ENCODE measurements around the gene GRIK2. TPM values are rescaled to one million over a fixed set of nuclear protein-coding genes. Genes with fewer than 3 reads are reported as not detected.

Gene GRIK2
- total and polyA plus RNA-seq, 2 of the 4 experiments (the other 2 are of a cell fraction), result 8.2 to 15.2 TPM

GRCh38 chr6:101650402-101651100 is 257.0 kb downstream of the GRIK2 start:
- dilution Hi-C loops (cut with HindIII; ENCODE audit: low sequenced_read_pairs, unreplicated experiment), result no loop called here
- Histone ChIP-seq H3K36me3 (ENCODE audit: control insufficient read depth, insufficient read depth, low read length) (no peaks in the 10 kb centered on the region), H3K9me3 (ENCODE audit: control insufficient read depth, insufficient read depth, low read length) (no peaks in the 10 kb centered on the region), H3K4me2 (ENCODE audit: low read depth, low read length) (no peak overlapping the region), H3K4ac (ENCODE audit: low read depth, low read length) (no peak overlapping the region), H3K23ac (ENCODE audit: low read depth, low read length) (no peak overlapping the region), H2BK5ac (ENCODE audit: low read depth, low read length, poor library complexity, severe bottlenecking) (no peak overlapping the region), H3K14ac (replicated peaks; ENCODE audit: low read depth, low read length) (no peak overlapping the region), H3K4me1 (ENCODE audit: control insufficient read depth, insufficient read depth, low read length) (no peaks in the 10 kb centered on the region; the same call in 1 of the 2 replicates), H2AK5ac (ENCODE audit: low read depth, low read length) (no peak overlapping the region), H4K8ac (ENCODE audit: low read depth in 2 of 2, low read length in 2 of 2) (no peak overlapping the region), H3K4me3 (ENCODE audit: insufficient read depth, low read depth, low read length) (no peak overlapping the region), H2AFZ (replicated peaks; ENCODE audit: low read length, poor library complexity) (no peak overlapping the region), H4K91ac (ENCODE audit: insufficient read depth, low read depth, low read length) (no peak overlapping the region), H2AK9ac (replicated peaks; ENCODE audit: low read depth, low read length, poor library complexity) (no peak overlapping the region), H3K9me1 (ENCODE audit: insufficient read depth, low read length) (no peaks in the 10 kb centered on the region), H2BK20ac (ENCODE audit: low read depth, low read length) (no peak overlapping the region), H3K79me1 (ENCODE audit: low read depth in 1 of 2, low read length in 2 of 2) (no peaks in the 10 kb centered on the region), H3K9ac (ENCODE audit: low read depth, low read length) (no peak overlapping the region), H3K27ac (ENCODE audit: insufficient read depth, low read length) (no peak overlapping the region), H2BK120ac (ENCODE audit: low read depth, low read length) (no peak overlapping the region), H3K56ac (ENCODE audit: extremely low read depth, insufficient read depth, low read length) (no peak overlapping the region), H4K20me1 (ENCODE audit: insufficient read depth, low read length) (no peaks in the 10 kb centered on the region), H3K27me3 (ENCODE audit: control insufficient read depth, insufficient read depth, low read length) (no peaks in the 10 kb centered on the region), H3K18ac (ENCODE audit: low read depth, low read length) (no peak overlapping the region), H4K5ac (ENCODE audit: low read depth, low read length) (no peak overlapping the region), H2BK15ac (ENCODE audit: low read depth, low read length) (no peak overlapping the region)
- TF ChIP-seq USF2 (IDR thresholded peaks at IDR 0.05; ENCODE audit: low read depth, low read length) (no peak), FOS (IDR thresholded peaks at IDR 0.05; ENCODE audit: low read depth, low read length) (no peak), RFX5 (IDR thresholded peaks at IDR 0.05; ENCODE audit: low read depth, low read length) (no peak), RAD21 (IDR thresholded peaks at IDR 0.05; ENCODE audit: low read length) (no peak), CTCF (conservative IDR thresholded peaks at IDR 0.05; ENCODE audit: low read depth, low read length) (no peak), CHD1 (IDR thresholded peaks at IDR 0.05; ENCODE audit: low read depth, low read length) (no peak), BHLHE40 (IDR thresholded peaks at IDR 0.05; ENCODE audit: low read depth, low read length) (no peak), CEBPB (IDR thresholded peaks at IDR 0.05; ENCODE audit: low read depth, low read length) (no peak), MXI1 (IDR thresholded peaks at IDR 0.05; ENCODE audit: borderline replicate concordance, low read depth, low read length) (no peak), RCOR1 (IDR thresholded peaks at IDR 0.05; ENCODE audit: insufficient replicate concordance, low read length) (no peak), MAFK (IDR thresholded peaks at IDR 0.05; ENCODE audit: low read depth, low read length) (no peak), POLR2A (IDR thresholded peaks at IDR 0.05; ENCODE audit: low read depth, low read length) (no peak), NFE2L2 (IDR thresholded peaks at IDR 0.05; ENCODE audit: low read depth, low read length) (no peak)
- in situ Hi-C loops (cut with MboI; ENCODE audit: low sequenced_read_pairs), result no loop called here
- WGBS, 2 experiments (ENCODE audit: extremely low coverage in 2 of 2, insufficient read length in 1 of 2), result no CpG with 5 or more reads among the region's 3 CpGs
- no TSS peak for BruUV-seq (replicated peaks)
- ChIA-PET CTCF (interaction anchor here (0.6 kb wide), 1 partner anchor 80 kb away, joined by 7 read pairs; no protein-coding TSS in a partner anchor), POLR2A (ENCODE audit: unreplicated experiment) (no interaction called here)
- no peak for ATAC-seq (ENCODE audit: low read depth)
- DNase-seq, result no peak
- intact Hi-C loops (cut with micrococcal nuclease), result no loop called here

All from IMR-90 (cell line).